ENCODE results near the gene ACOT8. TPM values are rescaled to one million over a fixed set of nuclear protein-coding genes. Genes with fewer than 3 reads are reported as not detected.
"Not testable (repeated sequence)": the region's sequence is repeated elsewhere in the genome, so short reads cannot be mapped to it uniquely, and the experiment has no call there.

The ACOT8 gene
- polyA plus RNA-seq, 1 donor (not counting 4 experiments of a cell fraction or from before 2014, with no cell fraction given): 23.9 TPM

DNA sequence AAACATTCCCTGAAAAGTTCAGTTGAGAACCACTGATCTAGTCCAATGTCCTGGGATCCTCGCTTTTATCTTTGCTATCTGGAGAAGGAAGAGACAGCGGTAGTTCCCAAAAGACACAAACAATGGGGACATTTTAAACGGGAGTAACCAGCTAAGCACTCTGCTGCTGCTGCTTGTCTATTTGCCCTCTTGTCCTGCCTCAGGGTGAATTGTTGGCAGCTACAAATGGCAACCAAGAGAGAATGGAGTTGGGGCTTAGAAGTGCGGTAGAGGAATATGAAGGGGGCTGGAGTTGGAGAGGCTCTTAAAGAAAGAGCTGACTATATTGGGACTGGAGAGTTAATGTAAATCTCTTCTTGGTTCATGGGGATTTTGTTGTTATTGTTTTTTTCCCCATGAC, 17.4 kb upstream of the ACOT8 start:
- dilution Hi-C loops (cut with MboI; ENCODE audit: extremely low pct_ligation_motif_present, low sequenced_read_pairs): no loop called here
- Histone ChIP-seq H4K20me1 (ENCODE audit: control insufficient read depth, extremely low read depth, insufficient read depth, low read length) (no peaks in the 10 kb centered on the region), H3K79me2 (ENCODE audit: control insufficient read depth, insufficient read depth, low read length) (no peaks in the 10 kb centered on the region), H3K27ac (ENCODE audit: control insufficient read depth, insufficient read depth, low read length) (no peak overlapping the region), H3K4me1 (ENCODE audit: control insufficient read depth, extremely low read depth, insufficient read depth, low read length) (no peaks in the 10 kb centered on the region), H3K9ac (ENCODE audit: control insufficient read depth, extremely low read depth, insufficient read depth, low read length) (no peak overlapping the region), H3K9me1 (ENCODE audit: control insufficient read depth, extremely low read depth, insufficient read depth, low read length) (no peaks in the 10 kb centered on the region), H3K4me3 (ENCODE audit: control insufficient read depth in 2 of 3, extremely low read depth in 1 of 3, insufficient read depth in 2 of 3, low read depth in 1 of 3, low read length in 3 of 3) (no peak overlapping the region), H3K4me2 (ENCODE audit: control insufficient read depth, extremely low read depth, insufficient read depth, low read depth, low read length) (no peak overlapping the region), H3K27me3 (ENCODE audit: control insufficient read depth, extremely low read depth, insufficient read depth, low read length) (no peaks in the 10 kb centered on the region), H2AFZ (ENCODE audit: control insufficient read depth, low read length) (no peak overlapping the region), H3K36me3 (ENCODE audit: control insufficient read depth in 2 of 2, extremely low read depth in 1 of 2, insufficient read depth in 2 of 2, low read length in 2 of 2) (no peaks in the 10 kb centered on the region), H3K9me3 (ENCODE audit: control insufficient read depth, low read depth, low read length) (no peaks in the 10 kb centered on the region)
- FAIRE-seq (no peak), DNase-seq (ENCODE audit: low read depth, low spot score) (no peak)
- TF ChIP-seq, protein P1, sequence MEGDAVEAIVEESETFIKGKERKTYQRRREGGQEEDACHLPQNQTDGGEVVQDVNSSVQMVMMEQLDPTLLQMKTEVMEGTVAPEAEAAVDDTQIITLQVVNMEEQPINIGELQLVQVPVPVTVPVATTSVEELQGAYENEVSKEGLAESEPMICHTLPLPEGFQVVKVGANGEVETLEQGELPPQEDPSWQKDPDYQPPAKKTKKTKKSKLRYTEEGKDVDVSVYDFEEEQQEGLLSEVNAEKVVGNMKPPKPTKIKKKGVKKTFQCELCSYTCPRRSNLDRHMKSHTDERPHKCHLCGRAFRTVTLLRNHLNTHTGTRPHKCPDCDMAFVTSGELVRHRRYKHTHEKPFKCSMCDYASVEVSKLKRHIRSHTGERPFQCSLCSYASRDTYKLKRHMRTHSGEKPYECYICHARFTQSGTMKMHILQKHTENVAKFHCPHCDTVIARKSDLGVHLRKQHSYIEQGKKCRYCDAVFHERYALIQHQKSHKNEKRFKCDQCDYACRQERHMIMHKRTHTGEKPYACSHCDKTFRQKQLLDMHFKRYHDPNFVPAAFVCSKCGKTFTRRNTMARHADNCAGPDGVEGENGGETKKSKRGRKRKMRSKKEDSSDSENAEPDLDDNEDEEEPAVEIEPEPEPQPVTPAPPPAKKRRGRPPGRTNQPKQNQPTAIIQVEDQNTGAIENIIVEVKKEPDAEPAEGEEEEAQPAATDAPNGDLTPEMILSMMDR (optimal IDR thresholded peaks at IDR 0.05 in 1 of 3, IDR thresholded peaks at IDR 0.05 in 1 of 3, conservative IDR thresholded peaks at IDR 0.05 in 1 of 3; ENCODE audit: extremely low read depth in 1 of 3, insufficient read depth in 2 of 3, low read length in 3 of 3): no peak
- TF ChIP-seq EZH2 (IDR thresholded peaks at IDR 0.05; ENCODE audit: low read length): no peak

DNA sequence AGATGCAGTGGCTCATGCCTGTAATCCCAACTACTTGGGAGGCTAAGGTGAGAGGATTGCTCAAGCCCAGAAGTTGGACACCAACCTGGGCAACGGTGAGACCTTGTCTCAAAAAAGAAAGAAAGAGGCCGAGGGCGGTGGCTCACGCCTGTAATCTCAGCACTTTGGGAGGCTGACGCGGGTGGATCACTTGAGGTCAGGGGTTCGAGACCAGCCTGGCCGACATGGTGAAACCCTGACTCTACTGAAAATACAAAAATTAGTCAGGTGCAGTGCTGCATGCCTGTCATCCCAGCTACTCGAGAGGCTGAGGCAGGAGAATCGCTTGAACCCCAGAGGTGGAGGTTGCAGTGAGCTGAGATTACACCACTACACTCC, 16.9 kb upstream of the ACOT8 start:
- FAIRE-seq; H3K36me3 ChIP-seq (ENCODE audit: control insufficient read depth in 2 of 2, extremely low read depth in 1 of 2, insufficient read depth in 2 of 2, low read length in 2 of 2); dilution Hi-C loops (cut with MboI; ENCODE audit: extremely low pct_ligation_motif_present, low sequenced_read_pairs): not testable (repeated sequence)

DNA sequence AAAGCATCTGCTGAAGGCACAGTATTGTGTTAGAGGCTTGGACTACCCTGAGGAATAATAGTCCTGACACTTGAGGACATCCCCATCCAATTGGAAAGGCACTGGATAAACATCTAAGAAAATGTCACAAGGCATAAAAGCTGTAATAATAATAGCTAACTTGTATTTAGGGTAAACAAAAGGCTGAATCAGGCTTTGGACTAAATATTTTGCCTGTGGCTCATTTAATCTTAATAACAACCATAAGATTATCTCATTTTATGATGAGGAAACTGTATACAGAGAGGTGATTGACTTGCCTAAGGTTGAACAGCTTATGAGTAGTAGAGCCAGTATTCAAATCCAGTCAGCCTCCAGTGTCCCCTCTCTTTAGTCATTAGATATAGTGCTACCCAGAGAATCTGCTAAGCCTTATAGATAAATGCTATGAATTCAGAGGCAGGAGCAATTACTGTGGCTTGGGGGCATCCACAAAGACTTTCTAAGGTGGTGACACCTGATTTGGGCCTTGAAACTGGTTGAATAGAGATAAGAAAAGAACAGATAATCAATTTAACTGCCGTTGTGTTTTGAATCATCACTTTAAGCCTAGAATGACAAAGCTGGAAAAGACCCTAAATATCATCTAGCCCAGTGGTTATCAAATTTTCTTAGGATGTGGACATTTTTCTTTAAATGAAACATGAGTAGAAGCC, 16.4 kb upstream of the ACOT8 start:
- FAIRE-seq (no peak), DNase-seq (ENCODE audit: low read depth, low spot score) (no peak)
- Histone ChIP-seq H3K36me3 (ENCODE audit: control insufficient read depth in 2 of 2, extremely low read depth in 1 of 2, insufficient read depth in 2 of 2, low read length in 2 of 2) (no peaks in the 10 kb centered on the region), H3K27me3 (ENCODE audit: control insufficient read depth, extremely low read depth, insufficient read depth, low read length) (no peaks in the 10 kb centered on the region), H3K27ac (ENCODE audit: control insufficient read depth, insufficient read depth, low read length) (no peak overlapping the region), H3K9me3 (ENCODE audit: control insufficient read depth, low read depth, low read length) (no peaks in the 10 kb centered on the region), H3K9me1 (ENCODE audit: control insufficient read depth, extremely low read depth, insufficient read depth, low read length) (no peaks in the 10 kb centered on the region), H2AFZ (ENCODE audit: control insufficient read depth, low read length) (no peak overlapping the region), H3K4me1 (ENCODE audit: control insufficient read depth, extremely low read depth, insufficient read depth, low read length) (no peaks in the 10 kb centered on the region), H3K4me3 (ENCODE audit: control insufficient read depth in 2 of 3, extremely low read depth in 1 of 3, insufficient read depth in 2 of 3, low read depth in 1 of 3, low read length in 3 of 3) (no peak overlapping the region), H3K4me2 (ENCODE audit: control insufficient read depth, extremely low read depth, insufficient read depth, low read depth, low read length) (no peak overlapping the region), H4K20me1 (ENCODE audit: control insufficient read depth, extremely low read depth, insufficient read depth, low read length) (no peaks in the 10 kb centered on the region), H3K9ac (ENCODE audit: control insufficient read depth, extremely low read depth, insufficient read depth, low read length) (no peak overlapping the region), H3K79me2 (ENCODE audit: control insufficient read depth, insufficient read depth, low read length) (no peaks in the 10 kb centered on the region)
- TF ChIP-seq, protein P1 (optimal IDR thresholded peaks at IDR 0.05 in 1 of 3, IDR thresholded peaks at IDR 0.05 in 1 of 3, conservative IDR thresholded peaks at IDR 0.05 in 1 of 3; ENCODE audit: extremely low read depth in 1 of 3, insufficient read depth in 2 of 3, low read length in 3 of 3): no peak
- dilution Hi-C loops (cut with MboI; ENCODE audit: extremely low pct_ligation_motif_present, low sequenced_read_pairs): no loop called here

More for the DNA sequence above, 16.9 kb upstream of the ACOT8 start:
- not testable (repeated sequence) for DNase-seq (ENCODE audit: low read depth, low spot score); H3K9me1 ChIP-seq (ENCODE audit: control insufficient read depth, extremely low read depth, insufficient read depth, low read length); H3K4me3 ChIP-seq (ENCODE audit: control insufficient read depth in 2 of 3, extremely low read depth in 1 of 3, insufficient read depth in 2 of 3, low read depth in 1 of 3, low read length in 3 of 3); H2AFZ ChIP-seq (ENCODE audit: control insufficient read depth, low read length); H3K4me2 ChIP-seq (ENCODE audit: control insufficient read depth, extremely low read depth, insufficient read depth, low read depth, low read length); H3K27ac ChIP-seq (ENCODE audit: control insufficient read depth, insufficient read depth, low read length); H3K27me3 ChIP-seq (ENCODE audit: control insufficient read depth, extremely low read depth, insufficient read depth, low read length); H3K9me3 ChIP-seq (ENCODE audit: control insufficient read depth, low read depth, low read length); H3K4me1 ChIP-seq (ENCODE audit: control insufficient read depth, extremely low read depth, insufficient read depth, low read length); H4K20me1 ChIP-seq (ENCODE audit: control insufficient read depth, extremely low read depth, insufficient read depth, low read length); H3K79me2 ChIP-seq (ENCODE audit: control insufficient read depth, insufficient read depth, low read length); H3K9ac ChIP-seq (ENCODE audit: control insufficient read depth, extremely low read depth, insufficient read depth, low read length)
